ENCODE data around the gene ZNF701.
"Not testable (repeated sequence)": the region's sequence is repeated elsewhere in the genome, so short reads cannot be mapped to it uniquely, and the experiment has no call there.

- TF ChIP-seq CTCF (IDR thresholded peaks at IDR 0.05; ENCODE audit: low read depth, low read length, poor library complexity, severe bottlenecking); EZH2phosphoT487 (IDR thresholded peaks at IDR 0.05; ENCODE audit: borderline replicate concordance, low read length): not testable (repeated sequence)
Measured at GRCh38 chr19:52561611-52562010, 8.5 kb upstream of the ZNF701 start.
